T-cell (primary cell): Measurements from ENCODE around the gene QKI. TPM values are rescaled to one million over a fixed set of nuclear protein-coding genes. Genes with fewer than 3 reads are reported as not detected.

Source experiments
- ATAC-seq, 4 experiments: fragments of 200-7000 bp in 3 of 4; fragments of 150-1000 bp in 1 of 4; cut with Tn5 transposase; replicated peaks in 1 of 4; 1 replicate in 3 of 4; 2 replicates in 1 of 4; pipeline ENCODE4 v1.10.0; 2021; ENCODE audit warnings: moderate library complexity in 3 of 4, mild to moderate bottlenecking in 2 of 4, moderate number of reproducible peaks in 1 of 4
- CTCF ChIA-PET, 2 donors: fragments of 300-600 bp; sonication (Branson Sonifier 250); formaldehyde crosslinking; loops; one replicate each; lab custom pipeline; 2022; ENCODE audit warnings: antibody characterized with exemption in 2 of 2; lab: Charles Lee
- POLR2A ChIA-PET, 2 donors: fragments of 300-600 bp; sonication (Branson Sonifier 250); formaldehyde crosslinking; loops; one replicate each; lab custom pipeline; 2022; ENCODE audit warnings: antibody characterized with exemption in 2 of 2; lab: Charles Lee
- DNase-seq, 35 experiments: peaks; one replicate each; pipeline versions ENCODE4 v3.0.0 to v3.0.0-alpha.2; 2013 to 2023
- H3K27ac ChIP-seq: one replicate; pipeline ENCODE4 v1.5.1; 2013; ENCODE audit warnings: low read length
- H3K27me3 ChIP-seq, 2 experiments: replicated peaks in 1 of 2; 1 replicate in 1 of 2; 2 replicates in 1 of 2; pipeline versions ENCODE4 v1.6.1 to v1.7.0; 2013; ENCODE audit warnings: low read length in 1 of 2, mixed read lengths in 1 of 2; ENCODE audit not compliant: control insufficient read depth in 2 of 2, insufficient read depth in 2 of 2; ENCODE audit errors: extremely low read depth in 1 of 2
- H3K36me3 ChIP-seq, 2 donors: 1 replicate in 1 of 2; 2 replicates in 1 of 2; pipeline versions ENCODE4 v1.6.1 to v1.7.0; 2013; ENCODE audit warnings: low read length in 1 of 2; ENCODE audit not compliant: control insufficient read depth in 2 of 2, insufficient read depth in 1 of 2; ENCODE audit errors: extremely low read depth in 1 of 2
- H3K4me1 ChIP-seq, 2 experiments: 1 replicate in 1 of 2; 2 replicates in 1 of 2; pipeline versions ENCODE4 v1.6.1 to v1.7.0; 2013; ENCODE audit warnings: low read length in 2 of 2, mixed read lengths in 1 of 2; ENCODE audit not compliant: insufficient read depth in 2 of 2, control insufficient read depth in 1 of 2; ENCODE audit errors: extremely low read depth in 1 of 2
- H3K4me3 ChIP-seq, 2 donors: 1 replicate in 1 of 2; 2 replicates in 1 of 2; pipeline versions ENCODE4 v1.5.1 to v1.7.0; 2013; ENCODE audit warnings: mild to moderate bottlenecking in 2 of 2, low read length in 1 of 2, moderate library complexity in 1 of 2; ENCODE audit not compliant: control insufficient read depth in 1 of 2; ENCODE audit errors: extremely low read depth in 1 of 2
- H3K9me3 ChIP-seq: 2 replicates; pipeline ENCODE4 v1.7.0; 2013
- H3K27ac Mint-ChIP-seq, 2 donors: one replicate each; pipeline ENCODE4 v1.8.0; 2020 to 2021; ENCODE audit warnings: mild to moderate bottlenecking in 2 of 2, mixed read lengths in 2 of 2
- H3K27me3 Mint-ChIP-seq, 2 donors: one replicate each; pipeline ENCODE4 v1.8.0; 2021 to 2022; ENCODE audit warnings: mixed read lengths in 2 of 2
- H3K36me3 Mint-ChIP-seq: one replicate; pipeline ENCODE4 v1.8.0; 2021; ENCODE audit warnings: mixed read lengths
- H3K4me1 Mint-ChIP-seq, 3 donors: one replicate each; pipeline ENCODE4 v1.8.0; 2020 to 2022; ENCODE audit warnings: mixed read lengths in 3 of 3, mild to moderate bottlenecking in 1 of 3
- H3K4me3 Mint-ChIP-seq, 3 donors: one replicate each; pipeline ENCODE4 v1.8.0; 2020 to 2022; ENCODE audit warnings: mild to moderate bottlenecking in 3 of 3, mixed read lengths in 3 of 3, moderate library complexity in 3 of 3
- H3K9me3 Mint-ChIP-seq, 3 donors: one replicate each; pipeline ENCODE4 v1.8.0; 2020 to 2022; ENCODE audit warnings: mixed read lengths in 3 of 3
- WGBS: methylation state at CpG from one replicate; pipeline ENCODE4 v1.1.5; 2013; ENCODE audit warnings: missing lambda C conversion rate; ENCODE audit not compliant: insufficient coverage; 5-methylcytosine and 5-hydroxymethylcytosine counted together
- total RNA-seq, 35 experiments: library from RNA in 6 of 35; stranded (reverse) in 6 of 35; fragments of 120-200 nt in 1 of 35; gene quantifications; one replicate each; pipeline versions ENCODE4 v1.2.1 to v1.2.4 and lab custom pipeline; 2013 to 2026

QKI gene
- total RNA-seq, 5 donors from 2014 or later (not counting 1 experiment from before 2014, with no cell fraction given): 50.2 to 84.3 (median 52.2) TPM

DNA sequence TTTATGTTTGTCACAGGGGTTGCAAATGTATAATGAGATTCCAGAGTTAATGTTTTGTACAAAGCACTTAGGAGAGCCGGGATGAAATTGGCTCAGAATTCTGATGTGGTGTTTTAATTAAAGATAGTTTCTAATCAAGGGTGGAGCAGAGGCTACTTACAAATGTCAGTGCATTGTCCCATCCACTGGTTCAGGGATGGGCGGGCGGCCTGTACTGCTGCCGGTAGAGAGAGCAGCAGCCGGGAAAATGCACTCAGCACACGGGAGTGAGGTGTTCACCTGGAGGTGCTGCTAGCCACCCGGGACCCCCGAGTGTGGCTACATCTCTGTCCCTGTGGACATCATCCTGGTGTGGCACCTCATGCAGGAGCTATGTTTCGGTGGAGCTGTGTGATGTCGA lies 193.3 kb downstream of the QKI start:
- Histone ChIP-seq H3K9me3 (no peaks in the 10 kb centered on the region), H3K27ac (no peak overlapping the region), H3K27me3 (peaks cover 0 to 14% of the 10 kb centered on the region in 2 experiments), H3K36me3 (no peaks in the 10 kb centered on the region), H3K4me1 (no peaks in the 10 kb centered on the region), H3K4me3 (no peak overlapping the region)
- no peaks in the 10 kb centered on the region for H3K36me3 Mint-ChIP-seq
- WGBS: 91% methylated on average over 10 of the region's 10 CpGs
- ChIA-PET CTCF (no interaction called here), POLR2A (interaction anchor here in 1 of 2 donors (0.6 kb wide), 1 partner anchor 1451 kb away, joined by 6 read pairs; no protein-coding TSS in a partner anchor)
- H3K27ac Mint-ChIP-seq: no peak overlapping the region
- peaks cover 0 to 4% (median 0%) of the 10 kb centered on the region in 3 donors for H3K4me1 Mint-ChIP-seq
- DNase-seq (no peak), ATAC-seq (no peak)
- no peak overlapping the region for H3K4me3 Mint-ChIP-seq
- no peaks in the 10 kb centered on the region for H3K9me3 Mint-ChIP-seq
- peaks cover 10 to 18% of the 10 kb centered on the region in 2 donors for H3K27me3 Mint-ChIP-seq

DNA sequence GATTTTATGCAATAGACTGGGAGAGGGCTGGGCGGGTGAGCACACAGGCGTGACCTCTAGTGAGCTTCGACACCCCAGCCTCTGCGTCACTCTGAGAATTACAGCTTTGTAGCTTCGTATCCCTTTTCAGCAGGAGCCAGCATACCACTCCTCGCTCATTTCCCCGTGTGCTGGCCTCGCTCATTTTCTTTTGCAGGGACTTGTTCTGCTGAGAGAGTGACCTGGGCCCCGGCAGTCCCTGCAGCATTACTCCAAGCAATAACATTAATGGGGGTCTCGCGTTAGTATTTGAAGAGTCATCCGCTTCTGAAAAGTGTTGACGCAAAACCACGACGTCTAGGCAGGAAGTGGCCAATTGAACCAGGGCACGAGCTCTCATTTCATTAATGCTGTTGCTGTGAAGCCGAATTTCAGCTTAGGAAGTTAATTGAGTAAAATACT lies 193.7 kb downstream of the QKI start:
- H3K4me1 ChIP-seq: no peaks in the 10 kb centered on the region
- 50% methylated on average over 12 of the region's 17 CpGs for WGBS

DNA sequence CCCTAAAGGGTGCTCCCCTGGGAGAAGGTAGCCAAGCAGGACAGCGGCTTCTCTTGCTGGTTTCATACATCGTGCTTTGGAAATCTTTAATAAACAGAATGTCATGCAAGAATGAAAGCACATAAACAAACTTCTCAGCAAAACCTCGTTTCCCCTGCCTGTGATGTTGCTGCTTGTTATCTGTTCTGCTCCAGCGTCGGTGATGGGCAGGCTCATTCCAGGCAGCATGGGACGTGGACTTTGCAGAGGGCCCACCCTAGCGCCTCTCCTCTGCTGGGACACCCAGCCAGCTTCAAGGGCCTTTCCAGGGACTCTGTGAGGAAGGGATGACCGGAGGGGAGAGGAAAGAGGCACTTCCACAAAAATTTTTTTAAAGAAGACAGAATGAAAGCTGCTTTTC lies 197.7 kb downstream of the QKI start:
- no peak overlapping the region for H3K27ac Mint-ChIP-seq
- H3K9me3 Mint-ChIP-seq: no peaks in the 10 kb centered on the region
- no peaks in the 10 kb centered on the region for H3K36me3 Mint-ChIP-seq
- H3K4me3 Mint-ChIP-seq: no peak overlapping the region
- ChIA-PET CTCF (no interaction called here), POLR2A (no interaction called here)
- H3K36me3 ChIP-seq: no peaks in the 10 kb centered on the region
- no peaks in the 10 kb centered on the region for H3K9me3 ChIP-seq
- peaks cover 4 to 8% of the 10 kb centered on the region in 2 donors for H3K27me3 Mint-ChIP-seq
- no peak for ATAC-seq
- peaks cover 0 to 4% (median 0%) of the 10 kb centered on the region in 3 donors for H3K4me1 Mint-ChIP-seq
- 90% methylated on average over 7 of the region's 8 CpGs for WGBS
- H3K4me1 ChIP-seq: no peaks in the 10 kb centered on the region
- H3K27me3 ChIP-seq: peaks cover 0 to 2% of the 10 kb centered on the region in 2 experiments
- no peak for DNase-seq
- no peak overlapping the region for H3K4me3 ChIP-seq
- no peak overlapping the region for H3K27ac ChIP-seq

More for the DNA sequence above, 193.7 kb downstream of the QKI start:
- no peaks in the 10 kb centered on the region for H3K36me3 Mint-ChIP-seq
- H3K4me1 Mint-ChIP-seq: peaks cover 0 to 4% (median 0%) of the 10 kb centered on the region in 3 donors
- Histone ChIP-seq H3K27ac (no peak overlapping the region), H3K27me3 (peaks cover 0 to 14% of the 10 kb centered on the region in 2 experiments), H3K9me3 (no peaks in the 10 kb centered on the region), H3K36me3 (no peaks in the 10 kb centered on the region), H3K4me3 (no peak overlapping the region)
- H3K4me3 Mint-ChIP-seq: no peak overlapping the region
- no peak for DNase-seq
- H3K27ac Mint-ChIP-seq: no peak overlapping the region
- ChIA-PET CTCF (interaction anchor here in 1 of 2 donors (0.6 kb wide), 1 partner anchor 184 kb away, joined by 3 read pairs; no protein-coding TSS in a partner anchor), POLR2A (interaction anchor here in 1 of 2 donors (0.6 kb wide), 1 partner anchor 1451 kb away, joined by 6 read pairs; no protein-coding TSS in a partner anchor)
- no peaks in the 10 kb centered on the region for H3K9me3 Mint-ChIP-seq
- no peak for ATAC-seq
- peaks cover 10 to 15% of the 10 kb centered on the region in 2 donors for H3K27me3 Mint-ChIP-seq

DNA sequence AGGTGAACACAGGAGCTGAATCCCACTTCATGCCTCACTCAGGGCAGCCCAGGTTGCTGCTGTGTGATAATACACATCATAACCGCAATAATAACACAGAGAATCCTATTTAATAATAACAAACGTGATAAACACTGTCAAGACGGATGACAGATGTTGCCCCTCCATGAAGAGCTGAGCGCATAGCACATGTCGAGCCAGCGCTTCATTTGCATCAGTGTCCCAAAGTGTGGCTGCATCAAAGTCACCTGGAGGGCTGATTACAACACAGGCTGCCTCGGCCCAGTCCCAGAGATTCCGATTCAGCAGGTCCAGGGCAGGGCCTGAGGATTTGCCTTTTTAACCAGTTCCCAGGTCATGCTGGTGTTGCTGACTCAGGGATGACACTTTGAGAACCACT lies 198.5 kb downstream of the QKI start:
- Histone ChIP-seq H3K4me3 (no peak overlapping the region), H3K27ac (no peak overlapping the region), H3K9me3 (no peaks in the 10 kb centered on the region), H3K4me1 (no peaks in the 10 kb centered on the region), H3K36me3 (no peaks in the 10 kb centered on the region), H3K27me3 (peaks cover 0 to 2% of the 10 kb centered on the region in 2 experiments)
- H3K4me1 Mint-ChIP-seq: peaks cover 0 to 4% (median 0%) of the 10 kb centered on the region in 3 donors
- H3K9me3 Mint-ChIP-seq: no peaks in the 10 kb centered on the region
- no peak for ATAC-seq
- ChIA-PET CTCF (no interaction called here), POLR2A (interaction anchor here in 1 of 2 donors (0.7 kb wide), 1 partner anchor 528 kb away, joined by 4 read pairs; no protein-coding TSS in a partner anchor)
- 79% methylated on average over 8 of the region's 8 CpGs for WGBS
- H3K4me3 Mint-ChIP-seq: no peak overlapping the region
- H3K36me3 Mint-ChIP-seq: no peaks in the 10 kb centered on the region
- DNase-seq: no peak
- H3K27ac Mint-ChIP-seq: no peak overlapping the region
- peaks cover 4 to 8% of the 10 kb centered on the region in 2 donors for H3K27me3 Mint-ChIP-seq

DNA sequence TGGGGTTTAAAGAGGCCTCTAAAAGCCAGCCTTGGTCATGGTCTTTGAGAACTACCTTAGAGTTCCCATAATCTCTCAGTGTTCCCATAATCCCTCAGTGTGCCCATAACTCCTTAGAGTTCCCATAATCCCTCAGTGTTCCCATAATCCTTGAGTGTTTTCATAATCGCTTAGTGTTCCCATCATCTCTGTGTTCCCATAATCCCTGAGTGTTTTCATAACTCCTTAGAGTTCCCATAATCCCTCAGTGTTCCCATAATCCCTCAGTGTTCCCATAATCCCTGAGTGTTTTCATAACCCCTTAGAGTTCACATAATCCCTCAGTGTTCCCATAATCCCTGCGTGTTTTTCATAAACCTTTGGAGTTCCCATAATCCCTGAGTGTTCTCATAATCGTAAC lies 199.2 kb downstream of the QKI start:
- Mint-ChIP-seq H3K9me3 (no peaks in the 10 kb centered on the region), H3K4me1 (no peaks in the 10 kb centered on the region), H3K27me3 (peaks cover 4 to 5% of the 10 kb centered on the region in 2 donors), H3K36me3 (no peaks in the 10 kb centered on the region), H3K4me3 (no peak overlapping the region), H3K27ac (no peak overlapping the region)
- POLR2A ChIA-PET: no interaction called here
- CTCF ChIA-PET: no interaction called here
- Histone ChIP-seq H3K27ac (no peak overlapping the region), H3K27me3 (peaks cover 0 to 2% of the 10 kb centered on the region in 2 experiments), H3K4me3 (no peak overlapping the region), H3K4me1 (no peaks in the 10 kb centered on the region), H3K36me3 (no peaks in the 10 kb centered on the region), H3K9me3 (no peaks in the 10 kb centered on the region)
- ATAC-seq: no peak
- DNase-seq: no peak
- WGBS: 100% methylated on average over 1 of the region's 3 CpGs

DNA sequence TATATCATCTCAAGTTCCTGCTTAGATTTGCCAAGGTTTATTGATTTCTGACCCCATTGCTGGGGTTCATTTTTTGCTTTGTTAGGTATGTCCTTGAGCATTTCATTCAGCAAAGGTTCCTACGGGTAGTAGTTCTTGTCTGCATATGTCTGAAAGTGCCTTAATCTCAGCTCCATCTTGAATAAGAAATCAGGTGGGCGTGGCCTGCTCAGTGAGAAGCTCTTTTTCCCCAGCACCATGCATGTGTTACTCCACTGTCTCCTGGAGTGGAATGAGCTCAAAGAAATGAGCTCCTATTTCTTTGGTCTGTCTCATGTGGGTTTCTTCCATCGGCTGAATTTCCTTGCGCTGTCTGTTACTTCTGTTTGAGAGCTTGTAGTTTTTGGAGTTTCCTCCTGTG lies 201.9 kb downstream of the QKI start:
- Histone ChIP-seq H3K36me3 (no peaks in the 10 kb centered on the region), H3K27ac (no peak overlapping the region), H3K9me3 (no peaks in the 10 kb centered on the region), H3K4me1 (no peaks in the 10 kb centered on the region), H3K4me3 (no peak overlapping the region), H3K27me3 (no peaks in the 10 kb centered on the region)
- CTCF ChIA-PET: interaction anchor here in 1 of 2 donors (0.7 kb wide), 1 partner anchor 18 kb away, joined by 3 read pairs; no protein-coding TSS in a partner anchor
- POLR2A ChIA-PET: no interaction called here
- peaks cover 3 to 4% of the 10 kb centered on the region in 2 donors for H3K27me3 Mint-ChIP-seq
- no peak for DNase-seq
- ATAC-seq: no peak
- H3K4me1 Mint-ChIP-seq: no peaks in the 10 kb centered on the region
- WGBS: 76% methylated on average over 2 of the region's 4 CpGs
- no peak overlapping the region for H3K4me3 Mint-ChIP-seq
- H3K9me3 Mint-ChIP-seq: no peaks in the 10 kb centered on the region
- no peak overlapping the region for H3K27ac Mint-ChIP-seq
- no peaks in the 10 kb centered on the region for H3K36me3 Mint-ChIP-seq
